H1 (cell line): ENCODE data around the gene TMOD4.

ENCODE experiments used
- ATF3 ChIP-seq: IDR thresholded peaks from 2 replicates; pipeline ENCODE4 v1.6.1; 2011; ENCODE audit warnings: low read depth, mild to moderate bottlenecking, low read length; ENCODE audit not compliant: insufficient read depth
- CREB1 ChIP-seq: IDR thresholded peaks from 2 replicates; pipeline ENCODE4 v1.6.1; 2012; ENCODE audit warnings: inconsistent platforms
- CTCF ChIP-seq, 3 experiments: IDR thresholded peaks; 1 replicate in 2 of 3; 2 replicates in 1 of 3; pipeline versions ENCODE4 v1.5.1 to v1.6.1; 2011; ENCODE audit warnings: low read length in 3 of 3, mild to moderate bottlenecking in 3 of 3, inconsistent platforms in 2 of 3, low read depth in 1 of 3, moderate library complexity in 1 of 3; ENCODE audit not compliant: insufficient read depth in 1 of 3; ENCODE audit errors: control extremely low read depth in 1 of 3
- EP300 ChIP-seq, 2 experiments: IDR thresholded peaks; 1 replicate in 1 of 2; 2 replicates in 1 of 2; pipeline ENCODE4 v1.6.1; 2011 to 2012; ENCODE audit warnings: low read depth in 2 of 2, low read length in 2 of 2, mild to moderate bottlenecking in 2 of 2, borderline replicate concordance in 1 of 2, inconsistent platforms in 1 of 2, moderate library complexity in 1 of 2
- EZH2 ChIP-seq: fragments of 200-600 bp; sonication (generic); IDR thresholded peaks from 2 replicates; pipeline ENCODE4 v1.7.1; 2012; ENCODE audit warnings: low read depth, mild to moderate bottlenecking, moderate library complexity, low read length, inconsistent platforms; ENCODE audit not compliant: severe bottlenecking
- GTF2F1 ChIP-seq: IDR thresholded peaks from 2 replicates; pipeline ENCODE4 v1.6.1; 2012; ENCODE audit warnings: low read depth, low read length, improper control_type of control experiment, borderline replicate concordance
- JUND ChIP-seq: IDR thresholded peaks from 2 replicates; pipeline ENCODE4 v1.6.1; 2011; ENCODE audit warnings: mild to moderate bottlenecking, improper control_type of control experiment, low read length
- MAX ChIP-seq: IDR thresholded peaks from 2 replicates; pipeline ENCODE4 v1.6.1; 2012; ENCODE audit warnings: inconsistent platforms
- POLR2A ChIP-seq, 2 experiments: IDR thresholded peaks; 1 replicate in 1 of 2; 2 replicates in 1 of 2; pipeline ENCODE4 v1.6.1; 2011; ENCODE audit warnings: low read depth in 2 of 2, low read length in 2 of 2, mild to moderate bottlenecking in 2 of 2; ENCODE audit errors: control extremely low read depth in 1 of 2
- SIRT6 ChIP-seq: IDR thresholded peaks from one replicate; pipeline ENCODE4 v1.7.1; 2012; ENCODE audit warnings: low read length, inconsistent platforms
- SIX5 ChIP-seq: IDR thresholded peaks from 2 replicates; pipeline ENCODE4 v1.6.1; 2011; ENCODE audit warnings: mild to moderate bottlenecking, low read depth, low read length
- SUZ12 ChIP-seq: fragments of 200-600 bp; sonication (generic); IDR thresholded peaks from 2 replicates; pipeline ENCODE4 v1.6.1; 2012; ENCODE audit warnings: mild to moderate bottlenecking, inconsistent platforms, low read length, moderate library complexity, mixed read lengths
- TCF12 ChIP-seq: IDR thresholded peaks from 2 replicates; pipeline ENCODE4 v1.6.1; 2011; ENCODE audit warnings: low read depth, mild to moderate bottlenecking, low read length

- TF ChIP-seq SIRT6 (no peak), ATF3 (no peak), CTCF (IDR thresholded peaks at IDR 0.05; ENCODE audit: control extremely low read depth in 1 of 3, insufficient read depth in 1 of 3, low read depth in 1 of 3, low read length in 3 of 3) (no peak), SIX5 (no peak), EZH2 (no peak), JUND (no peak), GTF2F1 (no peak), MAX (no peak), EP300 (IDR thresholded peaks at IDR 0.05; ENCODE audit: borderline replicate concordance in 1 of 2, low read depth in 2 of 2, low read length in 2 of 2) (no peak), POLR2A (IDR thresholded peaks at IDR 0.05; ENCODE audit: control extremely low read depth in 1 of 2, low read depth in 2 of 2, low read length in 2 of 2) (no peak), CREB1 (no peak), SUZ12 (no peak), TCF12 (no peak)
Observed at GRCh38 chr1:151142411-151143056, 33.2 kb downstream of the TMOD4 start.
